Stimulated activated CD4-positive, alpha-beta T cell treated with anti-CD3 and anti-CD28 coated beads, Interleukin-4, amount 100 ng/mL, for 48 hours (primary cell): Measurements from ENCODE around the gene SNX18.

Source experiments
- DNase-seq, 2 donors: peaks; one replicate each; pipeline ENCODE4 v3.0.0-alpha.2; 2020; ENCODE audit warnings: low read depth in 2 of 2

SNX18 gene

GRCh38 chr5:54579591-54580295, 62.2 kb downstream of the SNX18 start:
- DNase-seq, result no peak

DNA sequence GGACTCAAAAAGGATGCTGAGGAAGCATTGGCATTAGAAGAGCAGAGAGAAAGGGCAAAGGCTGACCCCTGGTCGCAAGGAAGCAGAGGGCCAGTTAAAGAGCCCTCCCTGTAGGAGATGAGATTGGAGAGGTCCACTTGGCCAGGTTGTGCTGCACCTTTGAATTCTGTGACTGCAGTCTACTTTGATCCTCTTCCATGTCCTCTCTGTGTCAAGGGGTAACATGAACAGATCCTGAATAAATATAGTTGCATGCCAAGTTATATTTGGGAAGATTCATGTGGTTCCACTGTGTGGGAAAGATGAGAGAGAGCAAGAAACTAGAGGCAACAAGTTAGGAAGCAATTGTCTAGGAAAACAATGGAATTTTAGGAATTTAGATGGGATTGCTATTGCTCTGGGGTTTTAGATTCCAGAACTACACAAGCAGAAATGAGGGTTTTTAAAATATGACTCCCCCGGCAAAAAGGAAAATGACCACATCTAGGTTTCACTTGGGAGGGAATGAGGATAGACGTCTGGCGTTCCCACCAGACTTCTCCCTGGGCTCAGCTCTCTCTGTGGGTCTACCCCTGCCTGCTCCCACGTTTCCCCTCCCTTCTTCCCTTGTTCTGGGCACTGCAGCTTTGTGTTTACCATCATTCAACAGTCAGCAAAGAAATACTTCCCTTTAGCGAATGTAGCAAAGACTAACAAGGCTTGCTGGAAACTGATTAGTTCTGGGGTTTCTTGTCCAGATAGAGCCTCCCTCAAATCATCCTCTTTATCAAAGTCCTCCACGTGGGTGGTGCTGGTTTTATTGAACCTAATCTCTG, 63.6 kb downstream of the SNX18 start:
- DNase-seq, result no peak

DNA sequence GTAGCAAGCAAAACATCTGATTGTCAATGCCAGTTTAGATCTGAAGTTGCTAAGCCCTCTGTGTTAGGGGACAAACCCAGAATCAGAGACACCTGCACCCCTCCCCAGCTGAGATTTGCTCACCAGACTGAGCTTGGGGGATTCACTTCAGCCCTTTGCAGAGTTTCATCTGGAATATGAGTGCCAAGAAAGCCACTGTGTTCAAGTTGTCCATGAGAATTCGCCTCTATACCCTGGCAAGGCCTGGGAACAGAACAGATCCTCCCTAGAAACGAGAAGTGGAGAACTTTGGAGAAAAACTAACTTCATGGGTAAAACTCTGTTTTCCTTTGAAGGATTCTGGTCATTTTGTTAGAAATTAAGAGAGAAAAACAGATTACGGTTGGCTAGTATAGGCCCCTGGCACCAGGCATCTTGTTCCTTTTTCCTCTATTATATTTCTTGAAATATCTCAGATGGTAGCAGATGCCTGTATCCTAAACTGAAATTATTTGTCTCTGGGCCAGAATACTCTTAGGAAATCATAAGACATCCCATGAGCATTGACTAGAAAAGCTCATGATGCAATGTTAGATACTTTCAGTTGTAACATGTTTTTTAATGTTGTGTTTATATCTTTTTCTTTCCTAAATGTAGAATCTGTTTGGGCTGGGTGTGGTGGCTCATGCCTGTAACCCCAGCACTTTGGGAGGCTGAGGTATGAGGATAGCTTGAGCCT, 64.4 kb downstream of the SNX18 start:
- no peak for DNase-seq

- DNase-seq, result no peak
These were observed 68.8 kb downstream of the SNX18 start for GRCh38 chr5:54586336-54586735.

DNA sequence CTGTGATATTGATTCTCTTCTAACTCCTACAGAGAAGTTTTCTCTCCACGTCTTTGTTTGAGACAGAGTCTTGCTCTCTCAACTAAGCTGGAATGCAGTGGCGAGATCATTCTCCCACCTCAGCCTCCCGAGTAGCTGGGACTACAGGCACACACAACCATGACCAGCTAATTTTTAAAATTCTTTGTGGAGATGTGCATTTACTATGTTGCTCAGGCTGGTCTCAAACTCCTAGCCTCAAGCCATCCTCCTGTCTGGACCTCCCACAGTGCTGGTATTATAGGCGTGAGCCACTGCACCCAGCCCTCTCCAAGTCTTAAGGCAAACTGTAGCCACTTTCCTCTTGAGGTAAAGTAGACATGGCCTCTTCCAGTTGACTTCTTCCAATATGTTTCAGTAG, 72.2 kb downstream of the SNX18 start:
- no peak for DNase-seq

DNA sequence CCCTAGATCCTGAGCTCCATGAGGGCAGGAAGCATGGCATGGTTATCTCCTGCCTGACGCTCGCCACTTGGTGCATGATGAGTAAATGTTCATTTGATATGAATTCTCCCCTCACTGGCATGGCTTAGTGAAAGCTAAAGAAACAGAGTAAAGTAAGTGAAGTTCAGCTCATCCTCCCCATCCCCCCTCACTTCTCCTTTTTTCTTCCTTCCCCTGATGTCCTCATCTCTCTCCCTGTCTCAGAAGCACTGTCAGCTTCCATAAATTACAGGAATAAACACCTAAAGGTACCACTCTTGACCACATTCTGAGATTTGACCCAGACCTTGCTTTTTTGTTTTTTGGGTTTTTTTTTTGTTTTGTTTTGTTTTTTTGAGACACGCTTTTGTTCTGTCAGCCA, 73.3 kb downstream of the SNX18 start:
- no peak for DNase-seq

DNA sequence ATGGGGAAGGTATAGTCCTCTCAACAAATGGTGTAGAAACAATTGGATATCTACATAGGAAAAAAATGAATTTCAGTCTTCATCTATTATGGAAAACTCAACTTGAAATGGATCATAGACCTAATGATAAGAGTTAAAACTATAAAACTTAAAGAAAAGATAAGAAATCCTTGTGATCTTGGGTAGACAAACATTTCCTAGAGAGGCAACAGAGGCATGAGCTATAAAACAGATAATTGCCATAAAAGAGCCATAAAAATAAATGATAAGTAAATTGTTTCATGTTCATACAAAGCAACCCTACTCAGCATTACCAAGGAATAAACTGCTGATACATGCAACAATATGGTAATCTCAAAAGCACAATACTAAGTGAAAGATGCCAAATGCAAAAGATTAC, 76.2 kb downstream of the SNX18 start:
- DNase-seq, result no peak

DNA sequence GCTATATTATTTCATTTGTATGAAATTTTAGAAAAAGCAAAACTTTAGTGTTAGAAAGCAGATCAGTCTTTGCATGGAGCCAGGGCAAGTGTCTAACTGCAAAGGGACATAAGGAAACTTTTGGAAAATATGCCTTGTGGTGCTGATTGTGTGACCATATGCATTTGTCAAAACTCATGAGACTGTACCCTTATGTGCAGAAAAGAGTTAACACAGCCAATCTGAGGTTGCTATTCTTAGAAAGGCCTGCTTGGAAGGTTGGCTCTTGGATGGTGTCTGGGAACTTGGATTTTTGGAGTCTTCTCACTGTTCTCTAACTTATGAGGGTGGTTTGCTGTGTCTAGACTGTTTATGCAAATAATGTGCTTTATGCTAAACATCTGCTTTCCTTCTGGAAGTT, 76.6 kb downstream of the SNX18 start:
- no peak for DNase-seq

GRCh38 chr5:54595721-54596120, 78.2 kb downstream of the SNX18 start:
- no peak for DNase-seq
